Measurements from ENCODE around the gene FUT9.

Gene FUT9

DNA sequence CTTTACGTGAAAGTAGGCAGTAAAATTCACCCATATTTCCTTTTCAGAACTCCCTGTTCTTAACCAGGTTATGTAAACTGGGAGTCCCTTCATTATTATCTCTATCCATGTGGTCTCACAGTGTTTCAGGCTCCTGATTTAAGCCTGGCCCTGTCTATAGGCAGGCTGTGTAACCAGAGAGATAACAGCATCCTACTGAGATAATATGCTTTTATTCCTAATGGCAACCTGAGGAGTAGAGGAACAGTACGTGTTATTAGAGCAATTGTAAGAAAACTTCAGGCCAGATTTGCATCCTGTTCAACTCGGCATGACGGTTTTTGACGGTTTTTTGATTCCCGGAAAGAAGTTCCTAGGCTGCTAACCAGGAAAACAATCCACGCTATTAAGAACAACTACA is 16.9 kb downstream of the FUT9 start:
- Histone ChIP-seq H3K4me2 (ENCODE audit: low read depth, low read length, poor library complexity, severe bottlenecking) (no peak overlapping the region), H3K79me2 (ENCODE audit: insufficient read depth, low read length) (no peaks in the 10 kb centered on the region), H3K9me2 (replicated peaks; ENCODE audit: low read depth, low read length) (no peaks in the 10 kb centered on the region), H3K9me3 (ENCODE audit: insufficient read depth, low read depth, low read length) (no peaks in the 10 kb centered on the region), H3F3A (ENCODE audit: low read depth) (no peaks in the 10 kb centered on the region), H2AFZ (ENCODE audit: low read length) (no peak overlapping the region), H3K27me3 (ENCODE audit: insufficient read depth, low read length, poor library complexity, severe bottlenecking) (no peaks in the 10 kb centered on the region), H3K9ac (ENCODE audit: low read depth, low read length, poor library complexity, severe bottlenecking) (no peak overlapping the region), H3K4me3 (ENCODE audit: low read length, poor library complexity, severe bottlenecking) (no peak overlapping the region), H3K36me3 (ENCODE audit: insufficient read depth, low read length) (no peaks in the 10 kb centered on the region), H3K4me1 (ENCODE audit: insufficient read depth, low read length, poor library complexity, severe bottlenecking) (no peaks in the 10 kb centered on the region), H4K20me1 (ENCODE audit: insufficient read depth, low read length, poor library complexity, severe bottlenecking) (no peaks in the 10 kb centered on the region)
- TF ChIP-seq, protein P1, sequence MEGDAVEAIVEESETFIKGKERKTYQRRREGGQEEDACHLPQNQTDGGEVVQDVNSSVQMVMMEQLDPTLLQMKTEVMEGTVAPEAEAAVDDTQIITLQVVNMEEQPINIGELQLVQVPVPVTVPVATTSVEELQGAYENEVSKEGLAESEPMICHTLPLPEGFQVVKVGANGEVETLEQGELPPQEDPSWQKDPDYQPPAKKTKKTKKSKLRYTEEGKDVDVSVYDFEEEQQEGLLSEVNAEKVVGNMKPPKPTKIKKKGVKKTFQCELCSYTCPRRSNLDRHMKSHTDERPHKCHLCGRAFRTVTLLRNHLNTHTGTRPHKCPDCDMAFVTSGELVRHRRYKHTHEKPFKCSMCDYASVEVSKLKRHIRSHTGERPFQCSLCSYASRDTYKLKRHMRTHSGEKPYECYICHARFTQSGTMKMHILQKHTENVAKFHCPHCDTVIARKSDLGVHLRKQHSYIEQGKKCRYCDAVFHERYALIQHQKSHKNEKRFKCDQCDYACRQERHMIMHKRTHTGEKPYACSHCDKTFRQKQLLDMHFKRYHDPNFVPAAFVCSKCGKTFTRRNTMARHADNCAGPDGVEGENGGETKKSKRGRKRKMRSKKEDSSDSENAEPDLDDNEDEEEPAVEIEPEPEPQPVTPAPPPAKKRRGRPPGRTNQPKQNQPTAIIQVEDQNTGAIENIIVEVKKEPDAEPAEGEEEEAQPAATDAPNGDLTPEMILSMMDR (conservative IDR thresholded peaks at IDR 0.05; ENCODE audit: low read length): no peak
- no peak for TF ChIP-seq EZH2phosphoT487 (IDR thresholded peaks at IDR 0.05; ENCODE audit: borderline replicate concordance)

DNA sequence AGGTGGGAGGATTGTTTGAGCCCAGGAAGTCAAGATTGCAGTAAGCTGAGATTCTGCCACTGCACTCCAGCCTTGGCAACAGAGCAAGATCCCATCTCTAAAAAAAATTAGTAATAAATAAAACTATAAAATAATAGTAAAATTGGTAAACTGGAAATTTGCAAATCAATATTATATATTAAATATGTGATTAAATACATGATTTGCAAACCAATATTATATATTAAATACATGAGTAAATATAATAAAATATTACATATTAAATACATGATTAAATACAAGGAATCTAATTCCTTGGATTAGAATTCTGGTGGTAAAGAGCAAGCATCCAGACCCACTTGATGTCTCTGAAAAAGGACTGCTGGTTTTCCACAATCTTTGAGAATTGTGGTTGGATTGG is 35.8 kb downstream of the FUT9 start:
- no peak for TF ChIP-seq EZH2phosphoT487 (IDR thresholded peaks at IDR 0.05; ENCODE audit: borderline replicate concordance)
- TF ChIP-seq, protein P1 (conservative IDR thresholded peaks at IDR 0.05; ENCODE audit: low read length): no peak
- Histone ChIP-seq H3K4me3 (ENCODE audit: low read length, poor library complexity, severe bottlenecking) (no peak overlapping the region), H3K9me3 (ENCODE audit: insufficient read depth, low read depth, low read length) (no peaks in the 10 kb centered on the region), H3K9me2 (replicated peaks; ENCODE audit: low read depth, low read length) (no peaks in the 10 kb centered on the region), H4K20me1 (ENCODE audit: insufficient read depth, low read length, poor library complexity, severe bottlenecking) (no peaks in the 10 kb centered on the region), H3F3A (ENCODE audit: low read depth) (no peaks in the 10 kb centered on the region), H2AFZ (ENCODE audit: low read length) (no peak overlapping the region), H3K27me3 (ENCODE audit: insufficient read depth, low read length, poor library complexity, severe bottlenecking) (no peaks in the 10 kb centered on the region), H3K4me2 (ENCODE audit: low read depth, low read length, poor library complexity, severe bottlenecking) (no peak overlapping the region), H3K79me2 (ENCODE audit: insufficient read depth, low read length) (no peaks in the 10 kb centered on the region), H3K36me3 (ENCODE audit: insufficient read depth, low read length) (no peaks in the 10 kb centered on the region), H3K4me1 (ENCODE audit: insufficient read depth, low read length, poor library complexity, severe bottlenecking) (no peaks in the 10 kb centered on the region), H3K9ac (ENCODE audit: low read depth, low read length, poor library complexity, severe bottlenecking) (no peak overlapping the region)

DNA sequence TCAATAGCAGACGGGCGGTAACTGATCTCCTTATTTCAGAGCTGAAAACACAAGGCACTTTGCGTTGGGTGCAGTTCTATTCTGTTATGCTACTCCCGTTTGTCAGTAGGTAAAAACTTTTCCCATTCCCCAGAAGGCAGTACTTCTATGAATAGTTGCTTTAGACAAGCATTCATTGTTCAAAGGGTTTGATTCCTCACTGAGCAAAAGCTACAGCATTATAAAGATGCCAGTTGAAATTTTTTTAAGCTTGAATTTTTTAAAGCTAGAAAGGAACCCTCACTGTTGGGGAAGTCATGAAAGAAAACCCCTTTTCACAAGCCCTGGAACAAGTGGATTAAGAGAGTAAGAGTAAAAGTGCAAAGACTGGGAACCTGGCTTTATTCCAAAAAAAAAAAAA is 42.3 kb downstream of the FUT9 start:
- no peaks in the 10 kb centered on the region for H3K27me3 ChIP-seq (ENCODE audit: insufficient read depth, low read length, poor library complexity, severe bottlenecking)
- no peak overlapping the region for H3K9ac ChIP-seq (ENCODE audit: low read depth, low read length, poor library complexity, severe bottlenecking)
- no peak overlapping the region for H3K4me3 ChIP-seq (ENCODE audit: low read length, poor library complexity, severe bottlenecking)
- no peak overlapping the region for H2AFZ ChIP-seq (ENCODE audit: low read length)
- H3K79me2 ChIP-seq (ENCODE audit: insufficient read depth, low read length): no peaks in the 10 kb centered on the region
- no peaks in the 10 kb centered on the region for H3K9me2 ChIP-seq (replicated peaks; ENCODE audit: low read depth, low read length)
- no peaks in the 10 kb centered on the region for H4K20me1 ChIP-seq (ENCODE audit: insufficient read depth, low read length, poor library complexity, severe bottlenecking)
- no peaks in the 10 kb centered on the region for H3K9me3 ChIP-seq (ENCODE audit: insufficient read depth, low read depth, low read length)
- H3F3A ChIP-seq (ENCODE audit: low read depth): no peaks in the 10 kb centered on the region
- TF ChIP-seq, protein P1 (conservative IDR thresholded peaks at IDR 0.05; ENCODE audit: low read length): no peak
- no peak for TF ChIP-seq EZH2phosphoT487 (IDR thresholded peaks at IDR 0.05; ENCODE audit: borderline replicate concordance)
- H3K36me3 ChIP-seq (ENCODE audit: insufficient read depth, low read length): no peaks in the 10 kb centered on the region
- H3K4me1 ChIP-seq (ENCODE audit: insufficient read depth, low read length, poor library complexity, severe bottlenecking): no peaks in the 10 kb centered on the region
- no peak overlapping the region for H3K4me2 ChIP-seq (ENCODE audit: low read depth, low read length, poor library complexity, severe bottlenecking)
